Keratinocyte (primary cell): ENCODE results near the gene PRKN. TPM values are rescaled to one million over a fixed set of nuclear protein-coding genes. Genes with fewer than 3 reads are reported as not detected.

Source experiments
- DNase-seq: peaks from one replicate; pipeline ENCODE4 v3.0.0-alpha.2; 2011; ENCODE audit warnings: low read depth, missing footprints, low spot score
- FAIRE-seq: peaks from 2 replicates; lab custom pipeline; 2011; peaks lifted over from hg19 to GRCh38; lab: Jason Lieb, UNC
- H2AFZ ChIP-seq: 2 replicates; pipeline ENCODE4 v1.6.0; 2012; ENCODE audit warnings: low read length, control low read depth, inconsistent platforms; ENCODE audit not compliant: control insufficient read depth
- H3K27ac ChIP-seq: 2 replicates; pipeline ENCODE4 v1.5.1; 2011; ENCODE audit warnings: low read length; ENCODE audit not compliant: control insufficient read depth, insufficient read depth
- H3K27me3 ChIP-seq: 3 replicates; pipeline ENCODE4 v1.6.0; 2011; ENCODE audit warnings: low read length; ENCODE audit not compliant: control insufficient read depth, insufficient read depth; ENCODE audit errors: extremely low read depth
- H3K36me3 ChIP-seq, 2 experiments: 2 replicates in 1 of 2; 3 replicates in 1 of 2; pipeline ENCODE4 v1.5.1; 2011; ENCODE audit warnings: low read length in 2 of 2, mild to moderate bottlenecking in 1 of 2; ENCODE audit not compliant: control insufficient read depth in 2 of 2, insufficient read depth in 2 of 2; ENCODE audit errors: extremely low read depth in 1 of 2
- H3K4me1 ChIP-seq: 3 replicates; pipeline ENCODE4 v1.5.1; 2011; ENCODE audit warnings: low read length; ENCODE audit not compliant: control insufficient read depth, insufficient read depth; ENCODE audit errors: extremely low read depth
- H3K4me2 ChIP-seq: 3 replicates; pipeline ENCODE4 v1.6.0; 2011; ENCODE audit warnings: low read depth, low read length; ENCODE audit not compliant: control insufficient read depth, insufficient read depth; ENCODE audit errors: extremely low read depth
- H3K4me3 ChIP-seq, 3 experiments: fragments of 200-600 bp in 1 of 3; sonication (generic) in 1 of 3; 2 replicates in 2 of 3; 3 replicates in 1 of 3; pipeline ENCODE4 v1.5.1; 2011 to 2016; ENCODE audit warnings: low read length in 3 of 3, mild to moderate bottlenecking in 3 of 3, control low read depth in 2 of 3, inconsistent platforms in 1 of 3, low read depth in 1 of 3, mixed read lengths in 1 of 3, mixed run types in 1 of 3, moderate library complexity in 1 of 3; ENCODE audit not compliant: control insufficient read depth in 2 of 3, insufficient read depth in 2 of 3; ENCODE audit errors: extremely low read depth in 1 of 3
- H3K79me2 ChIP-seq: 2 replicates; pipeline ENCODE4 v1.6.0; 2012; ENCODE audit warnings: low read length; ENCODE audit not compliant: control insufficient read depth, insufficient read depth
- H3K9ac ChIP-seq: 3 replicates; pipeline ENCODE4 v1.6.0; 2011; ENCODE audit warnings: low read length; ENCODE audit not compliant: control insufficient read depth, insufficient read depth; ENCODE audit errors: extremely low read depth
- H3K9me1 ChIP-seq: 3 replicates; pipeline ENCODE4 v1.6.0; 2011; ENCODE audit warnings: low read length; ENCODE audit not compliant: control insufficient read depth, insufficient read depth; ENCODE audit errors: extremely low read depth
- H3K9me3 ChIP-seq: 2 replicates; pipeline ENCODE4 v1.5.1; 2012; ENCODE audit warnings: low read depth, low read length; ENCODE audit not compliant: control insufficient read depth
- H4K20me1 ChIP-seq: 3 replicates; pipeline ENCODE4 v1.6.0; 2011; ENCODE audit warnings: low read length; ENCODE audit not compliant: control insufficient read depth, insufficient read depth; ENCODE audit errors: extremely low read depth
- CTCF ChIP-seq, 3 experiments: IDR thresholded peaks in 1 of 3; conservative IDR thresholded peaks in 1 of 3; optimal IDR thresholded peaks in 1 of 3; 2 replicates in 2 of 3; 3 replicates in 1 of 3; pipeline versions ENCODE3 to v1.5.1; 2011; ENCODE audit warnings: low read length in 3 of 3, mild to moderate bottlenecking in 3 of 3, moderate library complexity in 2 of 3, control low read depth in 1 of 3, inconsistent platforms in 1 of 3; ENCODE audit not compliant: insufficient read depth in 2 of 3; ENCODE audit errors: extremely low read depth in 1 of 3
- EZH2 ChIP-seq: IDR thresholded peaks from one replicate; pipeline ENCODE4 v1.6.1; 2012; ENCODE audit warnings: inconsistent platforms, mild to moderate bottlenecking, low read length, moderate library complexity
- dilution Hi-C: fragments of 300-500 bp; cut with MboI; formaldehyde crosslinking; loops from one replicate; pipeline ENCODE4 v1.7.0; 2020; ENCODE audit warnings: low sequenced_read_pairs; ENCODE audit not compliant: extremely low pct_ligation_motif_present
- polyA plus RNA-seq, 5 experiments: library from polyadenylated mRNA; depleted of rRNA in 3 of 5; stranded (reverse) in 3 of 5; stranded (forward) in 1 of 5; unstranded in 1 of 5; fragments of >200 nt; gene quantifications; 1 replicate in 1 of 5; 2 replicates in 3 of 5; 3 replicates in 1 of 5; pipeline versions ENCODE4 v1.2.1 to v1.2.3, GENCODE V29; 2011 to 2012; ENCODE audit warnings: missing spikeins in 2 of 5, low read depth in 1 of 5, low replicate concordance in 1 of 5

Gene PRKN
- polyA plus RNA-seq, 1 donor (not counting 4 experiments of a cell fraction or from before 2014, with no cell fraction given): 0.67 TPM

- Histone ChIP-seq H3K9me1 (no peaks in the 10 kb centered on the region), H3K36me3 (no peaks in the 10 kb centered on the region), H3K27ac (no peak overlapping the region), H3K79me2 (no peaks in the 10 kb centered on the region), H3K27me3 (no peaks in the 10 kb centered on the region), H3K9me3 (no peaks in the 10 kb centered on the region), H3K9ac (no peak overlapping the region), H3K4me1 (no peaks in the 10 kb centered on the region), H3K4me2 (no peak overlapping the region), H4K20me1 (no peaks in the 10 kb centered on the region), H2AFZ (no peak overlapping the region), H3K4me3 (no peak overlapping the region)
- DNase-seq (no peak), FAIRE-seq (no peak)
- dilution Hi-C loops: no loop called here
- TF ChIP-seq CTCF (optimal IDR thresholded peaks at IDR 0.05 in 1 of 3, IDR thresholded peaks at IDR 0.05 in 1 of 3, conservative IDR thresholded peaks at IDR 0.05 in 1 of 3; ENCODE audit: extremely low read depth in 1 of 3, insufficient read depth in 2 of 3, low read length in 3 of 3) (no peak), EZH2 (no peak)
Observed at GRCh38 chr6:161422710-161423680, 1304.6 kb downstream of the PRKN start.

- no peak overlapping the region for H3K27ac ChIP-seq
- H3K79me2 ChIP-seq: no peaks in the 10 kb centered on the region
- no peaks in the 10 kb centered on the region for H3K4me1 ChIP-seq
- dilution Hi-C loops: no loop called here
- H3K9me3 ChIP-seq: no peaks in the 10 kb centered on the region
- no peak overlapping the region for H3K4me2 ChIP-seq
- H2AFZ ChIP-seq: no peak overlapping the region
- H3K9me1 ChIP-seq: no peaks in the 10 kb centered on the region
- no peaks in the 10 kb centered on the region for H4K20me1 ChIP-seq
- H3K4me3 ChIP-seq: no peak overlapping the region
- H3K27me3 ChIP-seq: peaks cover 3% of the 10 kb centered on the region
- DNase-seq (no peak), FAIRE-seq (peak; percentile 48)
- no peaks in the 10 kb centered on the region for H3K36me3 ChIP-seq
- no peak overlapping the region for H3K9ac ChIP-seq
- peak; percentile 46 to 57 (median 55) for TF ChIP-seq CTCF (optimal IDR thresholded peaks at IDR 0.05 in 1 of 3, IDR thresholded peaks at IDR 0.05 in 1 of 3, conservative IDR thresholded peaks at IDR 0.05 in 1 of 3; ENCODE audit: extremely low read depth in 1 of 3, insufficient read depth in 2 of 3, low read length in 3 of 3)
- TF ChIP-seq EZH2: no peak
Observed at GRCh38 chr6:161418463-161418945, 1309.1 kb downstream of the PRKN start.
